ENCODE data around the gene SGMS1.
"Not testable (repeated sequence)": the region's sequence is repeated elsewhere in the genome, so short reads cannot be mapped to it uniquely, and the experiment has no call there.

Gene SGMS1

GRCh38 chr10:50566150-50566549 lies 57.6 kb downstream of the SGMS1 start:
- in situ Hi-C loops (cut with MboI; ENCODE audit: low pct_unique_long_range_greater_than_20kb, low sequenced_read_pairs): no loop called here
- DNase-seq: no peak

- in situ Hi-C loops (cut with MboI; ENCODE audit: low pct_unique_long_range_greater_than_20kb, low sequenced_read_pairs): no loop called here
- no peak for DNase-seq
These were observed 58.3 kb downstream of the SGMS1 start for GRCh38 chr10:50565301-50566083.

GRCh38 chr10:50563906-50564305 lies 59.9 kb downstream of the SGMS1 start:
- no peak for DNase-seq
- in situ Hi-C loops (cut with MboI; ENCODE audit: low pct_unique_long_range_greater_than_20kb, low sequenced_read_pairs): no loop called here

GRCh38 chr10:50561816-50562215 lies 61.9 kb downstream of the SGMS1 start:
- in situ Hi-C loops (cut with MboI; ENCODE audit: low pct_unique_long_range_greater_than_20kb, low sequenced_read_pairs): no loop called here
- peak; percentile 31 for DNase-seq

GRCh38 chr10:50561266-50561665 lies 62.5 kb downstream of the SGMS1 start:
- DNase-seq: no peak
- in situ Hi-C loops (cut with MboI; ENCODE audit: low pct_unique_long_range_greater_than_20kb, low sequenced_read_pairs): no loop called here

GRCh38 chr10:50560370-50560769 lies 63.4 kb downstream of the SGMS1 start:
- no peak for DNase-seq
- in situ Hi-C loops (cut with MboI; ENCODE audit: low pct_unique_long_range_greater_than_20kb, low sequenced_read_pairs): no loop called here

GRCh38 chr10:50558371-50558770 lies 65.4 kb downstream of the SGMS1 start:
- in situ Hi-C loops (cut with MboI; ENCODE audit: low pct_unique_long_range_greater_than_20kb, low sequenced_read_pairs): no loop called here

GRCh38 chr10:50557130-50557682 lies 66.5 kb downstream of the SGMS1 start:
- no peak for DNase-seq
- in situ Hi-C loops (cut with MboI; ENCODE audit: low pct_unique_long_range_greater_than_20kb, low sequenced_read_pairs): no loop called here

More at GRCh38 chr10:50558371-50558770, 65.4 kb downstream of the SGMS1 start:
- DNase-seq: no peak

GRCh38 chr10:50556237-50557120 lies 67.3 kb downstream of the SGMS1 start:
- in situ Hi-C loops (cut with MboI; ENCODE audit: low pct_unique_long_range_greater_than_20kb, low sequenced_read_pairs): no loop called here
- no peak for DNase-seq

- in situ Hi-C loops (cut with MboI; ENCODE audit: low pct_unique_long_range_greater_than_20kb, low sequenced_read_pairs): no loop called here
- no peak for DNase-seq
These were observed 68.7 kb downstream of the SGMS1 start for GRCh38 chr10:50554995-50555568.

- no peak for DNase-seq
These were observed 69.3 kb downstream of the SGMS1 start for GRCh38 chr10:50554376-50554994.

GRCh38 chr10:50552771-50553535 lies 70.8 kb downstream of the SGMS1 start:
- no peak for DNase-seq
- in situ Hi-C loops (cut with MboI; ENCODE audit: low pct_unique_long_range_greater_than_20kb, low sequenced_read_pairs): no loop called here

More at GRCh38 chr10:50554376-50554994, 69.3 kb downstream of the SGMS1 start:
- in situ Hi-C loops (cut with MboI; ENCODE audit: low pct_unique_long_range_greater_than_20kb, low sequenced_read_pairs): no loop called here

- in situ Hi-C loops (cut with MboI; ENCODE audit: low pct_unique_long_range_greater_than_20kb, low sequenced_read_pairs): no loop called here
- DNase-seq: no peak
These were observed 71.4 kb downstream of the SGMS1 start for GRCh38 chr10:50552308-50552707.

- in situ Hi-C loops (cut with MboI; ENCODE audit: low pct_unique_long_range_greater_than_20kb, low sequenced_read_pairs): no loop called here
- no peak for DNase-seq
These were observed 71.9 kb downstream of the SGMS1 start for GRCh38 chr10:50551894-50552293.

- in situ Hi-C loops (cut with MboI; ENCODE audit: low pct_unique_long_range_greater_than_20kb, low sequenced_read_pairs): no loop called here
- no peak for DNase-seq
These were observed 73.4 kb downstream of the SGMS1 start for GRCh38 chr10:50550291-50550839.

GRCh38 chr10:50549186-50549585 lies 74.6 kb downstream of the SGMS1 start:
- in situ Hi-C loops (cut with MboI; ENCODE audit: low pct_unique_long_range_greater_than_20kb, low sequenced_read_pairs); DNase-seq: not testable (repeated sequence)

- DNase-seq; in situ Hi-C loops (cut with MboI; ENCODE audit: low pct_unique_long_range_greater_than_20kb, low sequenced_read_pairs): not testable (repeated sequence)
These were observed 75.3 kb downstream of the SGMS1 start for GRCh38 chr10:50548481-50548880.

- in situ Hi-C loops (cut with MboI; ENCODE audit: low pct_unique_long_range_greater_than_20kb, low sequenced_read_pairs); DNase-seq: not testable (repeated sequence)
These were observed 77.5 kb downstream of the SGMS1 start for GRCh38 chr10:50546287-50546686.
